Stomach (tissue), 9 donors: ENCODE measurements around the gene SFMBT2. TPM values are rescaled to one million over a fixed set of nuclear protein-coding genes. Genes with fewer than 3 reads are reported as not detected.

ENCODE experiments used
- DNase-seq, 2 donors: peaks; one replicate each; pipeline versions ENCODE4 v3.0.0 to v3.0.0-alpha.2; 2013 to 2019
- H3K27ac ChIP-seq, 5 donors: fragments of 200-600 bp in 4 of 5; sonication (generic) in 4 of 5; one replicate each; pipeline ENCODE4 v1.5.1; 2013 to 2019; ENCODE audit warnings: mild to moderate bottlenecking in 1 of 5, moderate library complexity in 1 of 5
- H3K27me3 ChIP-seq, 3 donors: fragments of 200-600 bp; sonication (generic); one replicate each; pipeline ENCODE4 v1.5.1; 2017 to 2019; ENCODE audit warnings: mixed run types in 1 of 3
- H3K36me3 ChIP-seq, 4 donors: fragments of 200-600 bp; sonication (generic); 1 replicate in 3 of 4; 2 replicates in 1 of 4; pipeline ENCODE4 v1.5.1; 2016 to 2019
- H3K4me1 ChIP-seq, 4 donors: fragments of 200-600 bp; sonication (generic); one replicate each; pipeline ENCODE4 v1.5.1; 2016 to 2019
- H3K4me3 ChIP-seq, 4 donors: fragments of 200-600 bp; sonication (generic) in 3 of 4; one replicate each; pipeline ENCODE4 v1.5.1; 2016 to 2019; ENCODE audit warnings: mild to moderate bottlenecking in 1 of 4
- H3K9me3 ChIP-seq, 4 donors: fragments of 200-600 bp; sonication (generic); one replicate each; pipeline ENCODE4 v1.5.1; 2016 to 2019
- CTCF ChIP-seq, 7 experiments: fragments of 450-650 bp in 4 of 7; fragments of 200-600 bp in 3 of 7; sonication (generic) in 3 of 7; IDR thresholded peaks; one replicate each; pipeline ENCODE4 v1.5.1; 2016 to 2019; ENCODE audit warnings: antibody characterized with exemption in 7 of 7, control low read depth in 2 of 7, mild to moderate bottlenecking in 1 of 7
- EP300 ChIP-seq: sonication (generic); formaldehyde crosslinking; IDR thresholded peaks from one replicate; pipeline ENCODE4 v1.6.1; 2017; ENCODE audit warnings: antibody characterized with exemption
- POLR2A ChIP-seq, 4 donors: fragments of 450-650 bp; IDR thresholded peaks; one replicate each; pipeline ENCODE4 v1.6.1; 2016; ENCODE audit warnings: antibody characterized with exemption in 4 of 4, control low read depth in 2 of 4, mild to moderate bottlenecking in 1 of 4, moderate library complexity in 1 of 4
- POLR2AphosphoS5 ChIP-seq, 3 donors: sonication (generic); formaldehyde crosslinking; IDR thresholded peaks; one replicate each; pipeline ENCODE4 v1.6.1; 2016; ENCODE audit warnings: antibody characterized with exemption in 3 of 3
- WGBS, 5 donors: extraction: QIAGEN DNeasy Blood & Tissue Kit in 3 of 5; methylation state at CpG; one replicate each; pipeline versions ENCODE4 v1.1.5 to v1.1.7; 2013 to 2018; 5-methylcytosine and 5-hydroxymethylcytosine counted together
- intact Hi-C: fragments of 100-400 bp; cut with DNase I; formaldehyde crosslinking; loops from one replicate; pipeline ENCODE4 v1.15.1; 2023; ENCODE audit warnings: low total_unique reads
- polyA plus RNA-seq, 3 donors: library from polyadenylated mRNA; stranded (reverse); fragments of 200-250 nt; gene quantifications; one replicate each; pipeline ENCODE4 v1.2.3, GENCODE V29; 2013
- total RNA-seq, 5 donors: library from RNA; depleted of rRNA; stranded (reverse); fragments of >200 nt; gene quantifications; one replicate each; pipeline versions ENCODE4 v1.1.0 to v1.2.3, GENCODE V29; 2014 to 2016
- donor health status: healthy with polysubstance abuse.
- donor health status: Bipolar disorder and iron deficiency.
- donor health status: healthy.

Gene SFMBT2
- total and polyA plus RNA-seq, 8 donors, result 0.90 to 17.3 (median 5.0) TPM

- intact Hi-C loops, result no loop called here
- H3K27ac ChIP-seq, result no peak overlapping the region
- TF ChIP-seq POLR2A (IDR thresholded peaks at IDR 0.05) (no peak), EP300 (no peak), CTCF (IDR thresholded peaks at IDR 0.05) (no peak), POLR2AphosphoS5 (IDR thresholded peaks at IDR 0.05) (no peak)
- H3K36me3 ChIP-seq, result no peaks in the 10 kb centered on the region
- no peaks in the 10 kb centered on the region for H3K27me3 ChIP-seq
- H3K9me3 ChIP-seq, result no peaks in the 10 kb centered on the region
- WGBS, 5 donors, result 79 to 91% (median 83%) methylated on average over 12 of the region's 12 CpGs
- DNase-seq, result no peak
- no peak overlapping the region for H3K4me3 ChIP-seq
- H3K4me1 ChIP-seq, result no peaks in the 10 kb centered on the region
These were observed 122.7 kb downstream of the SFMBT2 start for GRCh38 chr10:7288060-7288690.

GRCh38 chr10:7287377-7287776 is 123.5 kb downstream of the SFMBT2 start:
- Histone ChIP-seq H3K4me1 (no peaks in the 10 kb centered on the region), H3K36me3 (no peaks in the 10 kb centered on the region), H3K4me3 (no peak overlapping the region), H3K27ac (no peak overlapping the region), H3K9me3 (no peaks in the 10 kb centered on the region), H3K27me3 (no peaks in the 10 kb centered on the region)
- DNase-seq, result no peak
- TF ChIP-seq CTCF (IDR thresholded peaks at IDR 0.05) (no peak), EP300 (no peak), POLR2AphosphoS5 (IDR thresholded peaks at IDR 0.05) (no peak)
- intact Hi-C loops, result no loop called here
- WGBS, 5 donors, result 88 to 97% (median 92%) methylated on average over 3 of the region's 3 CpGs

- no peak for DNase-seq
- H3K27me3 ChIP-seq, result no peaks in the 10 kb centered on the region
- H3K36me3 ChIP-seq, result no peaks in the 10 kb centered on the region
- TF ChIP-seq CTCF (IDR thresholded peaks at IDR 0.05), result no peak
- no peak for TF ChIP-seq EP300
- TF ChIP-seq POLR2AphosphoS5 (IDR thresholded peaks at IDR 0.05), result no peak
- TF ChIP-seq POLR2A (IDR thresholded peaks at IDR 0.05), result no peak
- no peaks in the 10 kb centered on the region for H3K9me3 ChIP-seq
- no peak overlapping the region for H3K27ac ChIP-seq
- no peak overlapping the region for H3K4me3 ChIP-seq
- H3K4me1 ChIP-seq, result no peaks in the 10 kb centered on the region
- intact Hi-C loops, result no loop called here
- WGBS, 5 donors, result 80 to 89% (median 82%) methylated on average over 6 of the region's 6 CpGs
These were observed 125.1 kb downstream of the SFMBT2 start for GRCh38 chr10:7285522-7286322.

GRCh38 chr10:7283246-7283645 is 127.6 kb downstream of the SFMBT2 start:
- Histone ChIP-seq H3K9me3 (no peaks in the 10 kb centered on the region), H3K36me3 (no peaks in the 10 kb centered on the region), H3K4me1 (no peaks in the 10 kb centered on the region), H3K4me3 (no peak overlapping the region), H3K27ac (no peak overlapping the region), H3K27me3 (no peaks in the 10 kb centered on the region)
- 74 to 89% (median 83%) methylated on average over 2 of the region's 2 CpGs for WGBS, 5 donors
- TF ChIP-seq CTCF (IDR thresholded peaks at IDR 0.05) (no peak), POLR2AphosphoS5 (IDR thresholded peaks at IDR 0.05) (no peak), EP300 (no peak), POLR2A (IDR thresholded peaks at IDR 0.05) (no peak)
- DNase-seq, result no peak
- intact Hi-C loops, result no loop called here
